GM19193 (cell line): Measurements from ENCODE around the gene SORCS3.

Source experiments
- POLR2A ChIP-seq: IDR thresholded peaks from 4 replicates; pipeline ENCODE4 v1.6.1; 2011; ENCODE audit not compliant: insufficient read depth, insufficient read length; ENCODE audit errors: extremely low read depth

The SORCS3 gene

GRCh38 chr10:104774234-104774633, 133.1 kb downstream of the SORCS3 start:
- TF ChIP-seq POLR2A: no peak

- no peak for TF ChIP-seq POLR2A
These were observed 136.2 kb downstream of the SORCS3 start for GRCh38 chr10:104777086-104777799.

DNA sequence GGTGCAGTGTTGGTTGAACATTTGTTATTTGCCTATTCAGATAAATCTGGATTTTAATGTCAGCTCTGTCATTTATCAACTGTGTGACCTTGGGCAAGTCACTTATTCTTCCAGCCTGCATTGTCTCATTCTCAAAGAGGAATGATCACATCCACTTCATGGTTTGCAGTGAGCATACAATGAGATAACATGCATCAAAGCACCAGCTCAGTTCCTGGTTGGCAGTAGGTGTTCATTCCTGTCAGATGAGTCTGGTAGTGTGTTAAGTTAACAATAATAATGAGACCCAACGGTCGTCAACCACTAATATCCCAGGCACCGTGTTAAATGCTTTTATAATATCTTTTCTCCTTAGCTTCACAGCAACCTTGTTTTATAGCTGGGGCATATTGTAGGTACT, 137.3 kb downstream of the SORCS3 start:
- TF ChIP-seq POLR2A: no peak

DNA sequence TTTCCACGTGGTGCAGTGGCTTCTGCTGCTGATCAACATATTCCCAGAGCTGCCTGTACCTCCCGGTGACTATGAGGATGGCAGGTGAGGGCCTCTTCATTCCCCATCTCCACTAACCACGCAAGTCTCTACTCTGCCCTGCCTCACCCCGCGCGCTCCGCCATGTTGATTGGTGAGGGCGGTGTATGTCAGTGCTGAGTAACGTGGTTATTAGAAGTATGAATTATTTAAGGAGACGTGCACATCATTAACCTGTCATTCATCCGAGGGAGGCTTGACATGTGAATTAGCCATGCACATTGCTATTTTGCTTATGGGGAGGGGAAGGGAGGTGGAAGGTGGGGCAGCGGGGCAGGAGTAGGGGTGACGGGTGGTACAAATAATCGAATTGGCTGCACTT, 138.6 kb downstream of the SORCS3 start:
- TF ChIP-seq POLR2A: no peak

GRCh38 chr10:104780165-104780564, 139.1 kb downstream of the SORCS3 start:
- no peak for TF ChIP-seq POLR2A

DNA sequence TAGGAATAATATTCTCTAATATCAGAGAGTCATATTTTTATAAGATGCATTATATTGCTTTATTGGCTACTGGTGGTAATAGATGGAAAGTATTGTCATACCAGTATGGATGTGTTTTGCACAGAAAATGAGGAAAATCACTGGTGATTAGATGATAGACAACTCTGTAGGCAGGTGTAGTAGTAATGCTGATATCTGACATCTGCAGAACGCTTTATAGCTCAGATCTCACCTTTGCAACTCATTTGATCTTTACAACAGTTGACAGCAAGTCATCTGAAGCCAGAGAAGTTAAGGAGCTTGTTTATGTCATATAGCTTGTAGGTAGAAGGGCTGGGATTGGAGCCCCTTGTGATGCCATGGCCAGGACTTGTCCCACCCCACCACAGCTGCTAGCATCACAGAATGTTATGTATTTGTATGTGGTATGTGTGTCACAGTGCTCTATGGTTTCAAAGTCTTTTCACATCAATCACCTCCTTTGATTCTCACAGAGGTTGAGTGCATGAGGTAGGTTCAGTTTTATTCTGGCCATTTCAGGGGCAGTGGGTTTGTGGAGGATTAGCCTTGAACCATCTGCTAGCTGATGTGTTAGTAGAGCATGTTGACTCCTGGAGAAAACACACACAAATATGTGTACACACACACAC, 140.0 kb downstream of the SORCS3 start:
- TF ChIP-seq POLR2A: no peak

DNA sequence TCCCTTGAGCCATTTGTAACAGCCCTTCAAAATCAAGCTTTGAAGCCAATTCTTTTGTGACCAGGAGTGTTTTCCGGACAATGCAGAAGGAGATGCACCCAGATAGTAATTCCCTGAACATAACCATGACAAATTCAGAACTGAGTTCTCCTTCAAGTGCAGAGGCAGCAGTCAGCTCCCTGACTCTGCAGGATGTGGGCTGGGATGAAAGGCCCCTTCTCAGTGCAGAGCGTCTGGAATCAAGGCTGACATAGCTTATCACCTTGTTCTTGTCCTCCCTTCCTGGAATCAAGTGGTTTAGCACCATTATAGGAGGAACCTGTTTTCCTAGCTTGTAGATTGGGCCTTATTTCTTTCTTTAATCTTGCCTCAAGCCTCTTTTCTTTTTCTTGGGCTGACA, 143.4 kb downstream of the SORCS3 start:
- no peak for TF ChIP-seq POLR2A

DNA sequence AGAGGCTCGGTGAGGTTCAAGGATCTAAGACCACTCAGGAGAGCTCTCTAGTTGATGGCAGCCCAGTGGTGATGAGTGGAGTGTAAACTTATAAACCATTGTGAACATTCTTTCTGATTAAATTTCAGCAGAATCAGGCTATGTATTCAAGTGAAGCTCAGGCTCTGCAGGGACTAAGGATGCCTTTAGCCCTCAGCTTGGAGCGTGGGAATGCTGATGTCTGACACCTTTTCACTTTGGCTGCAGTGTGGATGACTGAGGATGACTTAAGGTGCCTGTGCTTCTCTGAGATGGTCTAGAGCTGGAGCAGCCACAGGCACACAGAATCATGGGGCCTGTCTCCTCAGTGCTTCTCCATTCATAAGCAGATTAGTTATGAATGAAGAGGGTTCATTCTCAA, 150.4 kb downstream of the SORCS3 start:
- no peak for TF ChIP-seq POLR2A

DNA sequence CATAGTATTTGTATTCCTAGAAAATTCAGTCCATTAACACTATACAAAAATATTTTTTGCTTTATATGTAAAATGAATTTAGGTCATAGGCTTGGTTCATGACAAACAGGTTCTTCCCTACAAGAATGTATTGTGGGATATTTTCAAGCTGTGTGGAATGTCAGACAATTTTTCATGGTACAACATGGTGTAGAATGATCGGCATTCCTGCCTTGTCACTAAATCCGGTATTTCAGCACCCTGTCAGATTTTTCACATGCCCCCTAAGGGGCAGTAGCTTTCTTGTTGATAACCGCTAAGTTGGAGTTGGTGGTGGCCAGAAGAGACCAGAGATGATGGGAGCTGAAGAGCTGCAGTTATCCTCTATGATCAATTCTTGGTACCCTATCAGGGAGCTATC, 154.3 kb downstream of the SORCS3 start:
- no peak for TF ChIP-seq POLR2A

DNA sequence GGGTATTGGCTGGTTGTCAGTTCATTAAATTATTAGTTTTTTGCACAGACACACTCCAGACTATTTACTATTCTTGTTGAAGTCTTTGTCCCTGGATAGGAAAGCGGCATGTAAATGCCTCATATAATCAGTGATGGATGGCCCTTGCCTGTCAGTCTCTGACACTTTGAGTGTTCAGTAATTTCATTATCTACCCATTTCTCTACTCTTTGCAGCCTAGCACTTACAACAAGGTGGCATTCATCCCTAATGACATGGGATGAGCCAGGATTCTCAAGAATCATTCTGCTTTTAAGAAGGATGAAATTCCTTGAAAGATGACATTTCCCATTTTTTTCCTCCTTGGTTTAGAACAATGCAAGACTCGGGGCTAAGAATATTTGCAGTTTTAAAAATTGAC, 155.7 kb downstream of the SORCS3 start:
- no peak for TF ChIP-seq POLR2A

DNA sequence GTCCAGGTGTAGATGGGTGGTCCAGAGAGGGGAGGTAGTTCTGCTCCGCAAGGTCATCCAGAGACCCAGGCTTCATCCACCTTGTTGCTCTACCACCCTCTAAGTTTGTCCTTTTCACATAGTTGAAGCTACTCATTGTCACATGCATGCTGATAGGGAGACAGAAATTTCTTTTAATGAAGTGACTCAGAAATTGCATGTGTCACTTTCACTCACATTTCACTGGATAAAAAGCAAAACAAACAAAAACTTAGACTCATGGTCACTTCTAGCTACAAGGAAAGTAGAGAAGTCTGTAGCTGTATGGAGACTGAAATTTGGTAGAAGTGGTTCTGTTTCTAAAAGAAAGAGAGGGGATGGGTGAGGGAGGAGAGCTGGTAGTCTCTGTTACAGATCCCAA, 161.9 kb downstream of the SORCS3 start:
- TF ChIP-seq POLR2A: no peak

- TF ChIP-seq POLR2A: no peak
These were observed 163.8 kb downstream of the SORCS3 start for GRCh38 chr10:104804880-104805279.

DNA sequence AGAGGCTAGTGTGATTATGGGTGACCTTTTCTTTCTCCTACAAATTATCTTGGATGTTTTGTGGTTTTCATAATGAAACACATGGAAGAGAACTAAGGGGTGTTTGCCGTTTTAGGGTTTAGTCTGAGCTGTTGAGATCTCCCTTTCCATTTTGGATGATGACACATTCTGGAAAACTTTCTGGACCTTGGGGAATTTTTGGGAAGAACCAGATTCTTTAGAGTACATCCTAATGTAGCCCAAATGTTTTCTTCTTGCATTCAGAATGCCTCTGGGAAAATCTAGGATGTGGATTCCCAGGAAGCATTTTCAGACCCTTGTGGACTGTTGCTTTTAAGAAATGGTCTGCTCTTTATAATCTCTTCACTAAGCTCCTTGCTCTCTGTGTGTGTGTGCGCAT, 165.7 kb downstream of the SORCS3 start:
- no peak for TF ChIP-seq POLR2A

- TF ChIP-seq POLR2A: no peak
These were observed 166.7 kb downstream of the SORCS3 start for GRCh38 chr10:104807581-104808310.

DNA sequence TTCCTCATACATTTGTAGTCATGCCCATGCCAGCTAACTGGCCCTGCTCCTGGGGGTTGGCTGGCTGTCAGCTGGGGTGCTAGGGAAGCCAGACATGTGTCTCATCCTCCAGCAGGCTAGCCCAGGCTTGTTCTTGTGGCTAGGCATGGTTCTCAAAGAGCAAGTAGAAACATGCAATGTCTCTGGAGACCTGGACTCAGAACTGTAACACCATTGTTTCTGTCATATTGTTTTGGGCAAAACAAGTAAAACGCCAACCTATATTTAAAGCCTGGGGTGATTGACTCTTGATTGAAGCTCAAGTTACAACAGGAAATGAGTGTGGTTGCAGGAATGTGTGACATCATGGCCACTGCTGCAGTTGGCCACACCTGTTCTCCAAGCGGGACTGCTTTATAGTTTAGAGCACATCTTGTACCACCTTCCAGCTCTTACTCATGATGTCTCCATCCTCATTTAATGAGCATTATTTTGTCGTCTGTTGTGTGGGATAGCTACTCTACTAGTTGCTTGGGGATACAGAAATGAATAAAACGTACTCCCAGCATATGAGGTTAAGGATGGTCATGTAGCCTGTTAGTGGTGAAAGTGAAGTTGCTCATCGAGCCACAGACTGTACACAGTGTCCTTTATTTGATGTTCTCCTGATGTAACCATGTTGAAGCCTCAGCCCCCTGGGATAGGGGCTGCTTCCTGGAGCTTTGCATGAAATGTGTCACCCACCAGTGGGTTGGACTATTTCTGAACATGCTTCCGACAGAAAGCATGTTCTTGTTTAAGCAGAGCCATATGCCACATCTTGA, 168.4 kb downstream of the SORCS3 start:
- no peak for TF ChIP-seq POLR2A
